Measurements from ENCODE around the gene CCDC117.
"Not testable (repeated sequence)": the region's sequence is repeated elsewhere in the genome, so short reads cannot be mapped to it uniquely, and the experiment has no call there.

CCDC117 gene

DNA sequence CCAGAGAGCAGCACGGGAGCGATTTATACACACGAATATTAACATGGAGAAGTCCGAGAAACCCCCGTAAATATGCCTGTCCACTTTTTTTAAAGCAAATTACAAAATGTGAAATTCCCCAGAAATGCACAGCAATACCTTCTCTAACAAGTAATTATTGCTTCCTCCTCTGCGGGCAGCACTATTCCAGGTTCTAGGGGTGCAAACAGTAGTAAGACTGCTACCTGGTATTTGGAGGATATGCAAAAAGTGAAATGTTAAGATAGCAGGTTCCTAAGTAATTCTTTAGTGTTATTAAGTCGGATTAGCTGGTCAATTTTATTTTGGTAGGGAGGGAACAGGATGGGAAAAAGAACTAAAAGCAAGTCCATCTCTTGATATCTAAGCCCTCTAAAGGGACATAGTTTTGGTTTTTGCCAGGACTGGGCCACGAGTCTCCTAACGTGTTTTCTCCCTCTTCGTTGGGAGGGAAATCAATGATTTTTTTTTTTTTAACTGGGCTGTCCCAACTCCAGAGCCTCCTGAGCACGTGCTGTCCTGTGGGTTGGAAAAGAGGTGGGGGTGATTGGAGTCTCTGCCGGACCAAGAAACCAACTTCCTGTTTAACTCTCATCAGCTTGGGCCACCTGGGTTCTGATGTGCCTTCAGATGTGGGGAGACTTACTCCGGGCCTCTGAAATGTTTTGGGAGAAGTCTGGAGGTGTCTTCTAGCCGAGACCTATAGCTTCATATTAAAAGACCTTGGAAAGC, 29.5 kb downstream of the CCDC117 start:
- DNase-seq (ENCODE audit: low spot score): peak; percentile 35

DNA sequence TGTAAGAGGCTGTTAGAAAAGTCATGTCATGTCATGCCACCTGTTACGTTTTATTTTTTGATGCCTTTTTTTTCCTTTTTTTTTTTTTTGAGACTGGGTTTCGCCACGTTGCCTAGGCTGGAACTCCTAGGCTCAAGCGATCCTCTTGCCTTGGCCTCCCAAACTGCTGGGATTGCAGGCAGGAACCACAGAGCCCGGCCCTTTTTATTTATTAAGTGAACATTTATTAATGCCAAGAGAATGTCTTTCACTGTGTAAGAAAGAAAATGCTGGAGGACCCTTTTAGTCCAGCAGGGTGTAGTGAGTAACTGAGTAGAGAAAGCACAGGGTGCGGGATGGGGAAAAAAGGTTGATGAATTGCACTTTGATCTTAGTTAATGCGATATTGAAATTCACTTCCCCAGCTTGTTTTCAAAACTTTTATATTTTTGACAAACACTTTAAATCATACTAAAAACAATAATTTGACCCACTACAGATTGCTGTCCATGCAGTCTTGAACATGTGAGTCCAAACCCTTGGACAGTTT, 30.2 kb downstream of the CCDC117 start:
- no peak for DNase-seq (ENCODE audit: low spot score)

DNA sequence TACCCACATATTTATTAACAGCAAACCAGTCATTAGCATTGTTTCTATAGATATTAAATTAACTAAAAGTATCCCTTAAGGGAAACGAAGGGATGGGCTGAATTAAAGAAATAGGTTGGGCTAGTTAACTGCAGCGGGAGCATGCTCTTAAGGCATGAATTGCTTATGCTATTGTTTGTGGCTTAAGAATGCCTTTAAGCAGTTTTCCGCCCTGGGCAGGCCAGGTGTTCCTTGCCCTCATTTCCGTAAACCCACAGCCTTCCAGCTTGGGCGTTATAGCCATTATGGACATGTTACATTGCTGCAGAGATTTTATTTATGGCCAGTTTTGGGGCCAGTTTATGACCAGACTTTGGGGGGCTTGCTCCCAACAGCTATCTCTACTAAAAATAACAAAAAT, 32.9 kb downstream of the CCDC117 start:
- DNase-seq (ENCODE audit: low spot score): not testable (repeated sequence)

GRCh38 chr22:28808716-28809355, 36.3 kb downstream of the CCDC117 start:
- no peak for DNase-seq (ENCODE audit: low spot score)

GRCh38 chr22:28810821-28811491, 38.5 kb downstream of the CCDC117 start:
- no peak for DNase-seq (ENCODE audit: low spot score)

DNA sequence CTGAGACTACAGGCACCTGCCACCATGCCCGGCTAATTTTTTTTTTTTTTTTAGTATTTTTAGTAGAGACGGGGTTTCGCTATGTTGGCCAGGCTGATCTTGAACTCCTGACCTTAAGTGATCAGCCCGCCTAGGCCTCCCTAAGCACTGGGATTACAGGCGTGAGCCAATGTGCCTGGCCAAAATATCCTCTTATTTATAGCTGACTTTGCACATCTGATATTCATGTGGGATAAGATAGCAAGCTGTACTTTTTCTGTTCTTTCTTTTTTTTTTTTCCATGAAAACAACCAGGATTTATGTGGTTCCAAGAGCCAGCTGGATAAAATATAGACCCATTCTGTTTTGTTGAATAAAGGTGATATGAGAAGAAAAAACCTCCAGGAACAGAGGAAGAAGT, 40.0 kb downstream of the CCDC117 start:
- no peak for DNase-seq (ENCODE audit: low spot score)

DNA sequence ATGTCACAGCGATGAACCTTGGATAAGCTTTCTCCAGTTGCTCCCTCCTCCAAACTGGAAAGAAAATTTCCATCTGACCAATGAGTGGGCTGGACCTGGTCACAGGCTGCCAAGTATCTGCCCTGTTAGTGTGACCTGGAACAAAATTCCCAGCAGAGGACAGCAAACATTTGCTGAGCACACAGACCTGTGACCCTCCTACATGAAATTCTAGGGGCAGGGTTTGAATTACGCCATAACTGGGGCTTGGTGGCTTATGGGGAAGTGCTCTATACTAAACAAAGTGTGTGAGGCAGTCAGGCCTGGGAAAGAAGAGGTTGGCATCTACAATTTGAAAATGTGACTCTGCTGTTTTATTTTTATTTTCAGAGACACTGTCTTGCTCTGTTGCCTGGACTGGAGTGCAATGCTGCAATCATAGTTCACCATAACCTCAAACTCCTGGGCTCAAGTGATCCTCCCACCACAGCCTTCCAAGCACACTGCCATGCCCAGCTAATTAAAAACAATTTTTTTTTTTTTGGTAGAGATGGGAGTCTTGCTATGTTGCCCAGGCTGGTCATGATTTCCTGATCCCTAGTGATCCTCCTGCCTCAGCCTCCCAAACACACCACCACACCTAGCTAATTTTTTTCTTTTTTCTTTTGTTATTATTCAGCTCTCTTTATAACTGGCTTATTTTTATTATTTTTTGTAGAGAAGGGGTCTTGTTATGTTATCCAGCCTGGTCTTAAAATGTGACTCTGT, 41.5 kb downstream of the CCDC117 start:
- DNase-seq (ENCODE audit: low spot score): no peak

DNA sequence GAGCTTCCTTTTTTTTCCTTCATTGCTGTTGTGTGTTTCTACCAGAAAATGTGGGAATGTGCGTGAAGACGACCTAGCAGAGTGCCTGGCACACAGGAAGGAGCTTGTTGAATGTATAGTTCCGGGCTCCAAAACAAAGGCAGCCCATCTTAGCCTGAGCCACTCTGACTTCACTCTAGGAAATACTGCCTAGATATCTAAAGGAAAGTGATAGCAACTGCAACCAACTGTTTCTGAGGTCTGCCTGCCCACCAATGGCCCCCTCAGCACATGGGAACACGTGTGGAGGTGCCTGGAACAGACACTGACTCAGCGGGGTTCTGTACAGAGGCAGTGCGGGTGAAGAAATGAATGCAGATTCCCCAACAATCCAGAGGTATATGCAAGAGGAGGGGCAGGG, 42.6 kb downstream of the CCDC117 start:
- no peak for DNase-seq (ENCODE audit: low spot score)

GRCh38 chr22:28815729-28816128, 43.2 kb downstream of the CCDC117 start:
- no peak for DNase-seq (ENCODE audit: low spot score)

DNA sequence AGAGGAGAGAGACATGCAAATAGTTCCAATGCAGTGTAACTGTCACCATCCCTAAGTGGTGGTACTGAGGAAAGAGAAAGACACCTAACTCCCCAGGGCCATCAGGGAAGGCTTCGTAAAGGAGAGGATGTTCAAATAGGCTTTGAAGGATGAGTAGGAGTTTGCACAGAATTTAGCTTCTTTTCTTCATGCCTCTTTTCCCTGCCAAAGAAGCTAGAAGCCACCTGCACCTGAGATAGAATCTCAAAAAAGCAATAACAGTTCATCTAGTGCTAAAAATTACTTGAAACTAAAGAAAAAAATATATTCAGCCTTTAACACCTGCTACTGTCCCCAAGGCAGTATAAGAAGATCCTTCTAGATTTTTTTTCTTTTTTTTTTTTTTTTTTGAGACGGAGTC, 44.6 kb downstream of the CCDC117 start:
- DNase-seq (ENCODE audit: low spot score): no peak

DNA sequence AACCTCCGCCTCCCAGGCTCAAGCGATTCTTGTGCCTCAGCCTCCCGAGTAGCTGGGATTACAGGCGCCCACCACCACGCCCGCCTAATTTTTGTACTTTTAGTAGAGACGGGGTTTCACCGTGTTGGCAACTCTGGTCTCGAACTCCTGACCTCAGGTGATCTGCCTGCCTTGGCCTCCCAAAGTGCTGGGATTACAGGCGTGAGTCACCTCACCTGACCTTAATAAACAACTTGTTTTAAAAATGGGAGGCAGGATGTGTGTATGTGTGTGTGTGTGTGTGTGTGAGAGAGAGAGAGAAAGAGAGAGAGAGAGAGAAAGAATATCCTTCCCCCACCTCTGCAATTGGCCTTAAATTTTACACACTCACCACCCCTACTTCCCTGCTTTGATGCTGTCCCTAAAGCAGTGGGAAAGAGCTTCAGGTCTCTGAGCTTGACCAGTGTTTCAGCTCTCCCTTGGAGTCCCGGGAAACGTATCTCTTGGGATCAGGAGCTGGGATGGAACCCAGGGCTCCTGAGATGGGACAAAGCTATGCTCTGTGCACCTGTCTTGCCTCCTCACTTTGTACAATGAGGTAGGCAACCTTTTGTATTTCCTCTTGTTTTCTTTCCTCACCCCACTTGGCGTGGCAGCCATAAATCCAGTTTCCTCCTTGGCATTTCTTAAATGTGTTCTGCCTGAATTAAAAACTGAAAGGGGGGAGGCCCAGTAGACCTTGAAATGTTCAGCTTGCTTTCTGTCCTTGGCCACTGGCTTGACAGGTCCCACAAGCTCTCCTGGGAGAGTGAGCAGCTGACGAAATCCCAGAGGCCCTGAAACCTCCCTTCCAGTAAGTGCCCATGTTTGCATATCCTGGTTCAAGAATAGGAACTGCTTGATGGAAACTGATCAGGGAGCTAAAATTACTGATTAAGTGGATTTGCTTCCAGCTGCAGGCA, 45.7 kb downstream of the CCDC117 start:
- no peak for DNase-seq (ENCODE audit: low spot score)

- no peak for DNase-seq (ENCODE audit: low spot score)
Observed at GRCh38 chr22:28819253-28820096, 47.0 kb downstream of the CCDC117 start.

DNA sequence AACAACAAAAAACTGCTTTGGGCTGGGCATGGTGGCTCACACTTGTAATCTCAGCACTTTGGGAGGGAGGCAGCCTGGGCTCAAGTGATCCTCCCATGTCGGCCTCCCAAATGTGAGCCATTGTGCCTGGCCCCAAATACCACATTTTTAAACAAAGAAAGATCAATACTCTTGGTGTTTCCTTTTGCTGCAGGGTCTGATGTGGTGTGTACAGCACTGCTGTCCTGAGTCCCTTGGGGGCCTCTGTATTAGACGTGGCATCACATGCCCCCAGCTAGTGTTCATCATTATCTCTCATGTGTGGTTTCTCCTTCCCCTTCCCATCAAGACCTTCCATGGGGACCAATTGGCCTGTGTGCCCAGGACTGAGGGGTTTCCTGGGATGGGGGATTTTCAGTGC, 48.4 kb downstream of the CCDC117 start:
- DNase-seq (ENCODE audit: low spot score): no peak

GRCh38 chr22:28821452-28821851, 49.0 kb downstream of the CCDC117 start:
- DNase-seq (ENCODE audit: low spot score): no peak

GRCh38 chr22:28822930-28823551, 50.5 kb downstream of the CCDC117 start:
- DNase-seq (ENCODE audit: low spot score): no peak

DNA sequence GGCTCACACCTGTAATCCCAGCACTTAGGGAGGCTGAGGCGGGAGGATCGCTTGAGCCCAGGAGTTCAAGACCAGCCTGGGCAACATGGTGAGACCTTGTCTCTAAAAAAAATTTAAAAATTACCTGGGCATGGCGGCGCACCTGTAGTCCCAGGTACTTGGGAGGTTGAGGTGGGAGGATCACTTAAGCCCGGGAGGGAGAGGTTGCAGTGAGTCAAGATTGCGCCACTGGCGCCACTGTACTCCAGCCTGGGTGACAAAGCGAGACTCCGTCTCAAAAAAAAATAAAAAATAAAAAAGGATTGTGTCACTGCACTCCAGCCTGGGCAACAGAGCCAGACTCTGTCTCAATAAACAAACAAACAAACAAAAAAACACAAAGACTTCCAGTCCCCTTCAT, 52.0 kb downstream of the CCDC117 start:
- not testable (repeated sequence) for DNase-seq (ENCODE audit: low spot score)

GRCh38 chr22:28826430-28826829, 53.9 kb downstream of the CCDC117 start:
- not testable (repeated sequence) for DNase-seq (ENCODE audit: low spot score)

DNA sequence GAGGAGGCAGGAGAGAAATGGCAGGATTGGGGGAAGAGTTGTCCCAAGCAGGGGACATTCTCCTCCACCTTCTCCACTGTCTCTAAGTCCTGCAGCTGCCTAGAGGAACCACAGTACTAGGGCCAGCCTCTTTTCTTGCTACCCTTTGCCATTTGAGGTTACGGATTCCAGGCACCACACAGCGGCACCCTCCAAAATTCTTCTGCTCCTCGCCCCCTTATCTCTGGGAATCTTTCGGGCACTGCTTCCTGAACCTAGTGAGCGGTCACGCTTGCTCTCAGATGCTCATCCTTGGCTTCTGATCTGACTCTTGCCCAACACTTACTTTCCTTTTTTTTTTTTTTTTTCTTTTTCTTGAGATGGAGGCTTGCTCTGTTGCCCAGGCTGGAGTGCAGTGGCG, 54.4 kb downstream of the CCDC117 start:
- DNase-seq (ENCODE audit: low spot score): no peak

- DNase-seq (ENCODE audit: low spot score): peak; percentile 89
Observed at GRCh38 chr22:28829358-28830181, 57.1 kb downstream of the CCDC117 start.
